ENCODE results near the gene SLC38A2. TPM values are rescaled to one million over a fixed set of nuclear protein-coding genes. Genes with fewer than 3 reads are reported as not detected.

SLC38A2 gene
- total and polyA plus RNA-seq, 2 donors (not counting 1 experiment from before 2014, with no cell fraction given): 61.6 to 202 TPM

DNA sequence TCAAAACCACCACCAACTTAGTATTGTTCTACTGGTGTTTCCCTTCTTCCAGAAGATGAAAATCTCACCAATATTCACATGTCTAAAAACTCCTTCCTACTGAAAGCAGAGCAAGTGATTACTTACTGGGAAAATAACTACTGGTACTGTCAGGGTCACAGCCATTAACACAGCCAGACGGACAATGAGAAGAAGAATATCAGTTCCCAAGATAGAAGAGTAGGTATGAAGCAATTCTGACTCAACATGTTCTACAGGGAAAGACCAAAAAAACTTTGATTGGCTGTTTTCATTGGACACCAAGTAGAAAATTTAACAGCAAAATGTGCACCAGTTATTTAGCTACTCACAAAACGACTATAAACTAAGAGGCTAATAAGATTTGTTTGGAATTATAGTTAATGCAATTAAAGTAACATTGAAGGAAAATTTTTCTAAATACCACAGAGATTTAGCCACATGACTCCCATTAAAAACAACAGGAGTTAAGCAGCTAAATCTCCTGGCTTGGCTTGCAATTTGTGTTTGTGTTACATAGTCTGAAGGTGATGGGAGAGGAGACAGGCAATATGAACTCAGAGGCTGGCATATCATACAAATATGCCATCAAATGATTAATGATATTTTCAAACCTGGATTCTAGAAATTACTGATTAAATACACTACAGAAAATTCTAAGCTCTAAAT lies 9.5 kb downstream of the SLC38A2 start:
- H3K4me3 Mint-ChIP-seq: no peak overlapping the region

More for the DNA sequence above, 9.5 kb downstream of the SLC38A2 start:
- H3K27ac ChIP-seq (ENCODE audit: low read length in 2 of 2): peak overlapping the region in 1 of 2 donors; percentile 53
- no peaks in the 10 kb centered on the region for H3K27me3 Mint-ChIP-seq
- peaks cover 10 to 97% of the 10 kb centered on the region in 2 experiments for H3K36me3 ChIP-seq (replicated peaks in 1 of 2; ENCODE audit: control extremely low read depth in 1 of 2, control insufficient read depth in 1 of 2, extremely low read depth in 1 of 2, insufficient read depth in 2 of 2, low read length in 1 of 2)
- H3K4me3 ChIP-seq (ENCODE audit: control extremely low read depth in 1 of 5, extremely low read depth in 1 of 5, insufficient read depth in 1 of 5, low read depth in 2 of 5, low read length in 4 of 5): no peak overlapping the region
- intact Hi-C loops (cut with micrococcal nuclease): no loop called here
- peaks cover 5% of the 10 kb centered on the region for H3K79me2 ChIP-seq (ENCODE audit: control insufficient read depth, insufficient read depth, low read length)
- no peak for TF ChIP-seq EZH2 (IDR thresholded peaks at IDR 0.05; ENCODE audit: borderline replicate concordance, insufficient read depth, low read depth, low read length, poor library complexity, severe bottlenecking)
- TF ChIP-seq CTCF (IDR thresholded peaks at IDR 0.05): no peak
- no peaks in the 10 kb centered on the region for H3K27me3 ChIP-seq (replicated peaks in 1 of 4; ENCODE audit: control extremely low read depth in 1 of 4, control insufficient read depth in 3 of 4, insufficient read depth in 4 of 4, low read length in 3 of 4)
- ATAC-seq (ENCODE audit: low read depth): no peak
- no peak overlapping the region for H3K9ac ChIP-seq (ENCODE audit: low read length)
- no peaks in the 10 kb centered on the region for H3K9me3 Mint-ChIP-seq (ENCODE audit: insufficient read depth)
- no peak overlapping the region for H3K4me2 ChIP-seq (replicated peaks; ENCODE audit: low read depth, low read length, poor library complexity, severe bottlenecking)
- no peak overlapping the region for H2AFZ ChIP-seq (ENCODE audit: insufficient read depth, low read depth, low read length, poor library complexity, severe bottlenecking)
- H4K20me1 ChIP-seq (ENCODE audit: control insufficient read depth, insufficient read depth, low read length, poor library complexity, severe bottlenecking): peaks cover 11% of the 10 kb centered on the region
- WGBS (ENCODE audit: insufficient coverage): no CpG with 5 or more reads among the region's 2 CpGs
- ChIA-PET CTCF (interaction anchor here (1.5 to 2.8 kb wide), 3 partner anchors 8 to 299 kb away, joined by 3 to 10 read pairs (median 5); no protein-coding TSS in a partner anchor), POLR2A (no interaction called here)
- DNase-seq: no peak
- H3K27ac Mint-ChIP-seq: peak overlapping the region; percentile 23
- peaks cover 20 to 27% of the 10 kb centered on the region in 2 donors for H3K4me1 ChIP-seq (ENCODE audit: control insufficient read depth in 2 of 2, insufficient read depth in 2 of 2, low read length in 2 of 2)
- H3K9me3 ChIP-seq (ENCODE audit: control extremely low read depth in 1 of 3, control insufficient read depth in 2 of 3, insufficient read depth in 1 of 3, low read length in 2 of 3): no peaks in the 10 kb centered on the region
- H3K4me1 Mint-ChIP-seq: peaks cover 51% of the 10 kb centered on the region
